ENCODE measurements around the gene MYADML2. TPM values are rescaled to one million over a fixed set of nuclear protein-coding genes. Genes with fewer than 3 reads are reported as not detected.

MYADML2 gene
- total and polyA plus RNA-seq, 5 donors = 0.51 to 1.9 (median 1.3) TPM; not detected in 1

GRCh38 chr17:81976332-81977210, 29.5 kb upstream of the MYADML2 start:
- intact Hi-C loops (cut with DNase I) = no loop called here
- Histone ChIP-seq H3K4me1 (ENCODE audit: control insufficient read depth, insufficient read depth, low read length) (no peaks in the 10 kb centered on the region), H3K27ac (ENCODE audit: low read length) (no peak overlapping the region), H3K9me3 (ENCODE audit: control insufficient read depth, low read length) (no peaks in the 10 kb centered on the region), H3K4me3 (ENCODE audit: low read length) (peak overlapping the region; percentile 78), H3K27me3 (ENCODE audit: control insufficient read depth, insufficient read depth) (no peaks in the 10 kb centered on the region)
- peak in 1 of 3 donors; percentile 73 for DNase-seq
- peak; percentile 4 to 25 for ATAC-seq
- 26% methylated on average over 30 of the region's 30 CpGs for WGBS

- DNase-seq (no peak), ATAC-seq (no peak)
- Histone ChIP-seq H3K27me3 (ENCODE audit: control insufficient read depth, insufficient read depth) (no peaks in the 10 kb centered on the region), H3K4me1 (ENCODE audit: control insufficient read depth, insufficient read depth, low read length) (no peaks in the 10 kb centered on the region), H3K9me3 (ENCODE audit: control insufficient read depth, low read length) (no peaks in the 10 kb centered on the region), H3K27ac (ENCODE audit: low read length) (no peak overlapping the region), H3K4me3 (ENCODE audit: low read length) (no peak overlapping the region)
- intact Hi-C loops (cut with DNase I) = no loop called here
These were observed 26.4 kb upstream of the MYADML2 start for GRCh38 chr17:81973432-81973831.

- H3K27ac ChIP-seq (ENCODE audit: low read length) = no peak overlapping the region
- ATAC-seq = no peak
- 87% methylated on average over 12 of the region's 12 CpGs for WGBS
- no peaks in the 10 kb centered on the region for H3K27me3 ChIP-seq (ENCODE audit: control insufficient read depth, insufficient read depth)
- H3K4me3 ChIP-seq (ENCODE audit: low read length) = no peak overlapping the region
- no peak for DNase-seq
- intact Hi-C loops (cut with DNase I) = no loop called here
- no peaks in the 10 kb centered on the region for H3K4me1 ChIP-seq (ENCODE audit: control insufficient read depth, insufficient read depth, low read length)
- H3K9me3 ChIP-seq (ENCODE audit: control insufficient read depth, low read length) = no peaks in the 10 kb centered on the region
These were observed 22.1 kb upstream of the MYADML2 start for GRCh38 chr17:81968850-81969812.

GRCh38 chr17:81968396-81968745, 21.3 kb upstream of the MYADML2 start:
- H3K4me1 ChIP-seq (ENCODE audit: control insufficient read depth, insufficient read depth, low read length) = no peaks in the 10 kb centered on the region
- no peak overlapping the region for H3K4me3 ChIP-seq (ENCODE audit: low read length)
- WGBS = 81% methylated on average over 7 of the region's 7 CpGs
- H3K27ac ChIP-seq (ENCODE audit: low read length) = no peak overlapping the region
- ATAC-seq (no peak), DNase-seq (no peak)
- H3K27me3 ChIP-seq (ENCODE audit: control insufficient read depth, insufficient read depth) = no peaks in the 10 kb centered on the region
- no peaks in the 10 kb centered on the region for H3K9me3 ChIP-seq (ENCODE audit: control insufficient read depth, low read length)
- intact Hi-C loops (cut with DNase I) = no loop called here

GRCh38 chr17:81967533-81968395, 20.7 kb upstream of the MYADML2 start:
- DNase-seq (peak; percentile 82 to 92 (median 90)), ATAC-seq (peak; percentile 84 to 85)
- Histone ChIP-seq H3K4me1 (ENCODE audit: control insufficient read depth, insufficient read depth, low read length) (no peaks in the 10 kb centered on the region), H3K9me3 (ENCODE audit: control insufficient read depth, low read length) (no peaks in the 10 kb centered on the region), H3K4me3 (ENCODE audit: low read length) (no peak overlapping the region), H3K27me3 (ENCODE audit: control insufficient read depth, insufficient read depth) (no peaks in the 10 kb centered on the region), H3K27ac (ENCODE audit: low read length) (no peak overlapping the region)
- 14% methylated on average over 36 of the region's 36 CpGs for WGBS
- intact Hi-C loops (cut with DNase I) = no loop called here

GRCh38 chr17:81967244-81967532, 20.2 kb upstream of the MYADML2 start:
- no peaks in the 10 kb centered on the region for H3K9me3 ChIP-seq (ENCODE audit: control insufficient read depth, low read length)
- DNase-seq (no peak), ATAC-seq (peak; percentile 13 to 20)
- H3K27ac ChIP-seq (ENCODE audit: low read length) = no peak overlapping the region
- H3K4me1 ChIP-seq (ENCODE audit: control insufficient read depth, insufficient read depth, low read length) = no peaks in the 10 kb centered on the region
- intact Hi-C loops (cut with DNase I) = no loop called here
- WGBS = 36% methylated on average over 5 of the region's 5 CpGs
- H3K27me3 ChIP-seq (ENCODE audit: control insufficient read depth, insufficient read depth) = no peaks in the 10 kb centered on the region
- no peak overlapping the region for H3K4me3 ChIP-seq (ENCODE audit: low read length)

GRCh38 chr17:81966343-81967243, 19.6 kb upstream of the MYADML2 start:
- Histone ChIP-seq H3K4me3 (ENCODE audit: low read length) (no peak overlapping the region), H3K27me3 (ENCODE audit: control insufficient read depth, insufficient read depth) (no peaks in the 10 kb centered on the region), H3K9me3 (ENCODE audit: control insufficient read depth, low read length) (no peaks in the 10 kb centered on the region), H3K4me1 (ENCODE audit: control insufficient read depth, insufficient read depth, low read length) (no peaks in the 10 kb centered on the region), H3K27ac (ENCODE audit: low read length) (no peak overlapping the region)
- peak; percentile 74 to 78 for ATAC-seq
- peak; percentile 75 to 90 (median 90) for DNase-seq
- 38% methylated on average over 41 of the region's 41 CpGs for WGBS
- intact Hi-C loops (cut with DNase I) = no loop called here

GRCh38 chr17:81964081-81964849, 17.2 kb upstream of the MYADML2 start:
- ATAC-seq (no peak), DNase-seq (no peak)
- 62% methylated on average over 22 of the region's 22 CpGs for WGBS
- intact Hi-C loops (cut with DNase I) = loop anchor here in 2 of 4 donors (5.0 kb wide), 2 partner anchors 53 to 58 kb away; partner anchors contain the start of genes CENPX (in 1 of the 2) and LRRC45 (in 1 of the 2)
- Histone ChIP-seq H3K27me3 (ENCODE audit: control insufficient read depth, insufficient read depth) (no peaks in the 10 kb centered on the region), H3K27ac (ENCODE audit: low read length) (no peak overlapping the region), H3K4me1 (ENCODE audit: control insufficient read depth, insufficient read depth, low read length) (no peaks in the 10 kb centered on the region), H3K4me3 (ENCODE audit: low read length) (no peak overlapping the region), H3K9me3 (ENCODE audit: control insufficient read depth, low read length) (no peaks in the 10 kb centered on the region)

Measured in right cardiac atrium (tissue), 5 donors.